ENCODE results near the gene PRR15L. TPM values are rescaled to one million over a fixed set of nuclear protein-coding genes. Genes with fewer than 3 reads are reported as not detected.

Gene PRR15L
- total and polyA plus RNA-seq, 2 donors (not counting 1 experiment from before 2014, with no cell fraction given): not detected

GRCh38 chr17:47916489-47917208, 41.0 kb downstream of the PRR15L start:
- no peaks in the 10 kb centered on the region for H4K20me1 ChIP-seq (ENCODE audit: control insufficient read depth, extremely low read depth, insufficient read depth, low read length)
- no peaks in the 10 kb centered on the region for H3K79me2 ChIP-seq (ENCODE audit: control insufficient read depth, insufficient read depth, low read length)
- no peaks in the 10 kb centered on the region for H3K9me3 ChIP-seq (ENCODE audit: control insufficient read depth, insufficient read depth, low read depth, low read length)
- no peak for DNase-seq (ENCODE audit: low read depth in 2 of 2)
- H3K9ac ChIP-seq (ENCODE audit: insufficient read depth, low read length): no peak overlapping the region
- H3K27ac ChIP-seq (ENCODE audit: insufficient read depth, low read length): no peak overlapping the region
- no peak overlapping the region for H2AFZ ChIP-seq (ENCODE audit: low read length)
- H3K4me1 ChIP-seq (ENCODE audit: control insufficient read depth, extremely low read depth, insufficient read depth, low read length): no peaks in the 10 kb centered on the region
- no peaks in the 10 kb centered on the region for H3K27me3 ChIP-seq (ENCODE audit: control insufficient read depth, insufficient read depth, low read length)
- TF ChIP-seq CTCF (conservative IDR thresholded peaks at IDR 0.05 in 1 of 2, IDR thresholded peaks at IDR 0.05 in 1 of 2; ENCODE audit: low read depth in 1 of 2, low read length in 2 of 2): no peak
- TF ChIP-seq EZH2 (IDR thresholded peaks at IDR 0.05; ENCODE audit: low read length, missing control alignments): no peak
- peaks cover 3% of the 10 kb centered on the region for H3K36me3 ChIP-seq (ENCODE audit: control insufficient read depth, insufficient read depth, low read length)
- H3K4me2 ChIP-seq (ENCODE audit: extremely low read depth, insufficient read depth, low read length): no peak overlapping the region
- no peak overlapping the region for H3K4me3 ChIP-seq (replicated peaks in 1 of 4; ENCODE audit: control extremely low read depth in 1 of 4, insufficient read depth in 1 of 4, low read depth in 3 of 4, low read length in 4 of 4)

- H3K79me2 ChIP-seq (ENCODE audit: control insufficient read depth, insufficient read depth, low read length): no peaks in the 10 kb centered on the region
- no peak overlapping the region for H3K4me2 ChIP-seq (ENCODE audit: extremely low read depth, insufficient read depth, low read length)
These were observed 41.8 kb downstream of the PRR15L start for GRCh38 chr17:47915776-47916398.

More at GRCh38 chr17:47915776-47916398, 41.8 kb downstream of the PRR15L start:
- Histone ChIP-seq H2AFZ (ENCODE audit: low read length) (no peak overlapping the region), H3K4me1 (ENCODE audit: control insufficient read depth, extremely low read depth, insufficient read depth, low read length) (no peaks in the 10 kb centered on the region), H3K9ac (ENCODE audit: insufficient read depth, low read length) (no peak overlapping the region), H3K36me3 (ENCODE audit: control insufficient read depth, insufficient read depth, low read length) (peaks cover 3% of the 10 kb centered on the region), H3K27ac (ENCODE audit: insufficient read depth, low read length) (no peak overlapping the region), H3K9me3 (ENCODE audit: control insufficient read depth, insufficient read depth, low read depth, low read length) (no peaks in the 10 kb centered on the region), H3K27me3 (ENCODE audit: control insufficient read depth, insufficient read depth, low read length) (no peaks in the 10 kb centered on the region), H4K20me1 (ENCODE audit: control insufficient read depth, extremely low read depth, insufficient read depth, low read length) (no peaks in the 10 kb centered on the region), H3K4me3 (replicated peaks in 1 of 4; ENCODE audit: control extremely low read depth in 1 of 4, insufficient read depth in 1 of 4, low read depth in 3 of 4, low read length in 4 of 4) (no peak overlapping the region)
- peak in 1 of 2 donors; percentile 10 for DNase-seq (ENCODE audit: low read depth in 2 of 2)
- TF ChIP-seq CTCF (conservative IDR thresholded peaks at IDR 0.05 in 1 of 2, IDR thresholded peaks at IDR 0.05 in 1 of 2; ENCODE audit: low read depth in 1 of 2, low read length in 2 of 2) (no peak), EZH2 (IDR thresholded peaks at IDR 0.05; ENCODE audit: low read length, missing control alignments) (no peak)
